RWPE1 (cell line): ENCODE results near the gene HIBCH.

Experiments used
- CTCF ChIA-PET: fragments of 350-600 bp; sonication (Branson Sonifier 250); formaldehyde crosslinking; extraction: SDS; loops from one replicate; lab custom pipeline; 2021; lab: Yijun Ruan, JAX
- POLR2A ChIA-PET: fragments of 400-600 bp; formaldehyde crosslinking; extraction: SDS; loops from one replicate; lab custom pipeline; 2020; ENCODE audit warnings: antibody characterized with exemption; ENCODE audit not compliant: low non-redundant PET; lab: Yijun Ruan, JAX
- DNase-seq: peaks from one replicate; pipeline ENCODE4 v3.0.0; 2012; ENCODE audit warnings: low spot score
- H3K27ac ChIP-seq: fragments of 450-650 bp; 2 replicates; pipeline ENCODE4 v1.5.1; 2017
- CTCF ChIP-seq: fragments of 450-650 bp; conservative IDR thresholded peaks from 2 replicates; pipeline ENCODE4 v1.5.1; 2017; ENCODE audit warnings: low read depth, mild to moderate bottlenecking

The HIBCH gene

GRCh38 chr2:190221429-190221828 lies 98.2 kb downstream of the HIBCH start:
- CTCF ChIA-PET, result no interaction called here
- no peak for TF ChIP-seq CTCF
- POLR2A ChIA-PET, result no interaction called here
- DNase-seq, result no peak
- no peak overlapping the region for H3K27ac ChIP-seq

GRCh38 chr2:190219186-190219585 lies 100.4 kb downstream of the HIBCH start:
- POLR2A ChIA-PET, result no interaction called here
- TF ChIP-seq CTCF, result no peak
- H3K27ac ChIP-seq, result no peak overlapping the region
- DNase-seq, result no peak
- CTCF ChIA-PET, result no interaction called here

- CTCF ChIA-PET, result no interaction called here
- no peak overlapping the region for H3K27ac ChIP-seq
- POLR2A ChIA-PET, result no interaction called here
- TF ChIP-seq CTCF, result no peak
- DNase-seq, result no peak
These were observed 102.0 kb downstream of the HIBCH start for GRCh38 chr2:190217616-190218015.

GRCh38 chr2:190216829-190217228 lies 102.8 kb downstream of the HIBCH start:
- no peak for DNase-seq
- ChIA-PET POLR2A (no interaction called here), CTCF (no interaction called here)
- no peak overlapping the region for H3K27ac ChIP-seq
- TF ChIP-seq CTCF, result no peak

GRCh38 chr2:190215620-190216019 lies 104.0 kb downstream of the HIBCH start:
- no peak for DNase-seq
- no peak for TF ChIP-seq CTCF
- CTCF ChIA-PET, result no interaction called here
- no peak overlapping the region for H3K27ac ChIP-seq
- POLR2A ChIA-PET, result no interaction called here

DNA sequence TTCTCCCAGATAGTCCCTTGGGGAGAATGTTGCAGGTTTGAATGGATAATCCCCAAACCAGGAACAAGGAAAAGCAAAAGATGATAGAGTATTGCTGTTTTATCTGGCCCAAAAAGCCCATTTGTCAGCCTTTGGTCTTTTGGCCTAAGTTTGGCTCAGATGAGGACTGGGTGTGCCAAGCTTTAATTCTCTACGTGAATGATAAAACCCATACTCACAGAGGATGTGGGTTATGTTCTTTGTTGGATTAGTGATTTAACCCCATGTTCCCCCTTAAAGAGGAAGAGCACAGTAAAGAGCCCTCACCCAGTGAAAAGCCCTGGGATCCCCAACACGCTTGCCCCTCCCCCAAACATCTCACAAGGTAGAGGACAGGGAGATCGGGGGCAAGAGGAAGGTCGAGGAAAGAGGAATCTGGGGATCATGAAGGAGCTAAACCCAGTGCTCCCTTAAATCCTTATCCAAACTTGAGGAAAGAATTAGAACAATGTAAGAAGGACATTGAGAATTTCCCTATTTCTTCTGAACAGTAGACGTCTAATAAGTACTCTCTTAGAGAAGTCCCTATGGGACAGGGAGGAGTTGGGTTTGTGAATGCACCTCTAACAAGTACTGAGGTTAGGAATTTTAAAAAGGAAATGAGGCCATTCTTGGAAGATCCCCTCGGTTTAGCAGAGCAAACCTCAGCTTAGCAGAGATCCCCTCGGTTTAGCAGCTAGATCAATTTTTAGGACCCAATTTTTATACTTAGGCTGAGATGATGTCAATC lies 105.0 kb downstream of the HIBCH start:
- ChIA-PET CTCF (no interaction called here), POLR2A (no interaction called here)
- no peak for DNase-seq
- no peak for TF ChIP-seq CTCF
- no peak overlapping the region for H3K27ac ChIP-seq
